Measurements from ENCODE around the gene AMIGO2.
A peak's percentile ranks its signal among the peaks of the same experiment; 100 is the strongest.
"Not testable (repeated sequence)": the region's sequence is repeated elsewhere in the genome, so short reads cannot be mapped to it uniquely, and the experiment has no call there.

Gene AMIGO2

DNA sequence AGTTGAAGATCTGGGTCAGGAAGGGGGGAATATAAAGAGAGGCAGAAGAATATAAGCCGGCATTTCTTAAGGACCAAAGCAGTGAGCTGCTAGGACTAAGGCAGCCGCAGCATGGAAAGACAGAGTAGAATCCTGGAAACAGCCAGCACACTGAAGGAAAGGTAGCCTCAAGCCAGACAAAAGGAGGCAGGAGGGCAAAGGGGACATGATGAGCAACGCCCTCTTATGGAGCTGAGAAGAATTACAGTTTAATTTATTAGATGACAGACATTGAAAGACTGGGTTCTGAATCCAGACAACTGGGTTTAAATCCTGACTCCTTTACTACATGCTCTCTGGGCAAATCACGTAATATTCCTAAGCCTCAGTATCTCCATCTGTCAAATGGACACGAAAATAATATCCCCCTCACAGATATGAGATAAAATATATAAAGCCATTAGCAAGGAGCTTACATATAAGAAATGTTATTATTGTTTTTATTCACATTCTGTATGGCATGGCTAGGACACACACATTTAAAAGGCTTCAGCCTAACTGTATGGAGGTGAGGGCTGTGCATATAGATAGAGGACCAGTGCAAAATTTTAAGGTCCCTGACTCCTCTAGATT, 8.4 kb downstream of the AMIGO2 start:
- no peak for DNase-seq

DNA sequence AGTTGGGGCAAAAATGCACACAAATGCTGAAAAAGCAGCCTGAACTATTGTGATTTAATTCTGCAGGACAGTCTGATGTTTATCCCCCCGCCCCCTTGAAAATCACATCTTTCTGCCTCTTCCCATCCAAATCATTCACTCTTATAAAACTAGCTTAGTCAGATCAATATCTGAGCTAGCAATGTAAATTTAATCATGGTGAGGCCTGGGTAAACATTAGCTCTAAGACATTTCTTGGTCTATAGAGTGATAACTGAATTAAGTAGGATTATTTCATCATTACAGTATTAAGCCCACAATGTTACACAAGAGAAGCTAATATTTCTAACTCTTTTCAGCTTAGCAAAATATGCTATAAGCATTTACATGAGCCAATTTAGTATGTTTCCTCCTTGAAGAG, 9.4 kb downstream of the AMIGO2 start:
- DNase-seq, result no peak

DNA sequence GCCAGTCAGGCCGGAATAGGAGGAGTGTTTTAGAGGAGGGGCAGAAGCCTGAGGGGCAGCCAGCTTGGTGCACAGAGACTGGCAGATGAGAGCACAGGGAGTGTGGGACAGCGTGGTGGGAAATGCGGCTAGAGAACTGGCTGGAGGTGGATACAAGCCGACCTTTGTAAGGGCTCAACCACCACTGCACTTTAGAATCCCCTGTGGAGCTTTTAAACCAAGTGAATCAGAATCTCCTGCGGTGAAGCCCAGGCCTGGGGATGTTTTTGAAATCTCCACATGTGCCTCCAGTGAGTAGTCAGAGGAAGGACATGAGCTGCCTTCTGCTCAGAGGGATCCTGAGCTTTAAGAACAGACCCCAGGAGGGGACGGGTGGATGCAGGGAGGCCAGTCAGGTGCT, 11.2 kb downstream of the AMIGO2 start:
- no peak for DNase-seq

DNA sequence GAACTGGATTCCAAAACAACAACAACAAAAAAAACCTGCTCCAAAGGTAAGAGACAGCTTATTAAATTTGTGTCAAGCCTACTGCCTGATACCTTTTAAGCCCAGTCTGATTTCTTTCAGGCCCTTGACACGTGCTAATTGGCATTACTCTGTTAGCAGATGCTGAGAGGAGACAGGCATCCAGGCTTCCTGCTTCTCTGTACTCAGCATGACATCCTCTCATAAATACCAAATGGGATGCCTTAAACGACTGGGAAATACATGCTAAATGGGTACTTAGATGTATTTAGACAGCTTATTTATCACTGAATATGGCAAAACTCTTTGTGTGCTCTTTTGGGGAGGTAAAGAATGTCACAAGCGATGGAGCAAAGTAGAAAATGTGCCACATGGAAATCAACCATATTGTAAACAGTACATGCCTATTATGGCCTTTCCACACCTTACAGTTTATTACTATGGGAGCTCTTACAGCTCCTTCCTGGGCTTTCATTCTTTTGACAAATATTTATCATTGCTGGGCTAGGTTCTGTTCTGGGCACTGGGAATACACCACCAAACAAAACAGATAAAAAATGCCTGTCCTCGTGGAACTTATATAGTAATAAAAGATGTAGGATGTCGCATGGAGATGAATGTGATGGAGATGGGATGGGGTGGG, 11.9 kb downstream of the AMIGO2 start:
- DNase-seq, result no peak

DNA sequence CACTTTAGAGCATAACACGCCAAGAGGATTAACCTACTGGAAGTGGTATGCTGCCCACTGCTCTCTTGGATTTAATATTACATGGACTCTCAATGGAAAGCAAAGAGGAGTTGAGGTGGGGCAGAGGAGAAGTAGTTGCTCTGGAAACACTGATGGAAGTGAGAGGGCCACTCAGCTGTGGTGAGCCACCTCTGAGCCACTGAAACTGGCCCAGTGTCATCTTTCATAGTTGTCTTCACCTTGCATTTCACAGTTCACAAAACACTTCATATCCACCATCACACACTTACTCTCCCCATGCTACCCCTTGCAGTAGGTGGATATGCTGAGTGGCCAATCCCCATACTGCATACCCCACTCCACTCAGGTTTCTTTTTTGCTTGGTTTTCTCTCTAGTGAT, 12.6 kb downstream of the AMIGO2 start:
- DNase-seq, result no peak

DNA sequence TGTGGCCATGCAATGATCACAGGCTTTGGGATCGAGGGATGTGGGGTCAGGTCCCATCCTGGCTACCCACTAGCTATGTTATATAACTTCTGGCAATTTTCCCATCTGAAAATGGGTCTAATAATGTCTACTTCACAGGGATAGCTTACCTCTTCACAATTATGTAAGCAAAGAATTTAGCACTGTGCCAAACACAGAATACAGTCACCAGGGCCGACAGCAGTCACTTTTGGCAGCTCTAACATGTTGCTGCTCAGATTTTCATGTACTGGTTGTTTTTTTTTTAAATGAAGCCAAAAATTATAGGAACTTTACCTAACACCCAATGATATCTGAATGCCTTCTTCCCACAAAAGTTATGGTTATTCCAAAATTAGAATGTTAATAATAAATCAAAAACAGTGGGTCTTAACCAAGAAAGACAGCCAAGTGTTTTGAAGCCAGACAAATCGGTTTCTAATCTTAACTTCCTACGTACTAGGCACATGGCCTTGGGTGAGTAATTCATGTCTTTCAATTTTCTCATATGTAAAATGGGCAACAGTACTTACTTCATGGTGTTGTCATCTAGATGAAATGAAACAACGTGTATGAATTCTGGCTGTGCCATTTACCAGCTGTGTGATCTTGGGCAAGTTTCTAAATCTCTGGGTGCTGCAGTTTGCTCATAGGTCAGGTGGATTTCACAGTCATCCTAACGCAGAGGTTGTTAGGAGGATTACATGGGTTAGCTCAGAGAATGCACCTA, 13.3 kb downstream of the AMIGO2 start:
- no peak for DNase-seq

DNA sequence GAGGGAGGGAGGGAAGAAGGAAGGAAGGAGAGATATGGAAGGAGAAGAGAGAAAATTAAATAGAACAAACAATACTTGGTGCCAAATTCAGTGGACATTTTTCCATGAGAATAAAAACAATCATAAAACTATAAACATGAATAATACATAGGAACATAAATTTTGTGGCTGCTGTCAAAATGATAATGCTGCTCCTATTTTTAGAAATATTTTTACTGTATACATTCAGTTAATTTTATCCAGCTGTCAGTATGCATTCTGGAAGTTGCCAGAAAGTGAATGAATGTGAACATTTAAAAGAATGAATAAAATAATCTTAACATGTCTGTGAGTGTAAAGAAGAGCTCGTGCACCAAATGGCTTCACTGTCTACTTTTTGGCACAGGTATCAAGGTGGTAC, 14.2 kb downstream of the AMIGO2 start:
- no peak for DNase-seq

DNA sequence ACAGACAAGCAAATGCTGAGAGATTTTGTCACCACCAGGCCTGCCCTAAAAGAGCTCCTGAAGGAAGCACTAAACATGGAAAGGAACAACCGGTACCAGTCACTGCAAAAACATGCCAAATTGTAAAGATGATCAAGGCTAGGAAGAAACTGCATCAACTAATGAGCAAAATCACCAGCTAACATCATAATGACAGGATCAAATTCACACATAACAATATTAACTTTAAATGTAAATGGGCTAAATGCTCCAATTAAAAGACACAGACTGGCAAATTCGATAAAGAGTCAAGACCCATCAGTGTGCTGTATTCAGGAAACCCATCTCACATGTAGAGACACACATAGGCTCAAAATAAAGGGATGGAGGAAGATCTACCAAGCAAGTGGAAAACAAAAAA, 21.1 kb downstream of the AMIGO2 start:
- DNase-seq, result not testable (repeated sequence)

DNA sequence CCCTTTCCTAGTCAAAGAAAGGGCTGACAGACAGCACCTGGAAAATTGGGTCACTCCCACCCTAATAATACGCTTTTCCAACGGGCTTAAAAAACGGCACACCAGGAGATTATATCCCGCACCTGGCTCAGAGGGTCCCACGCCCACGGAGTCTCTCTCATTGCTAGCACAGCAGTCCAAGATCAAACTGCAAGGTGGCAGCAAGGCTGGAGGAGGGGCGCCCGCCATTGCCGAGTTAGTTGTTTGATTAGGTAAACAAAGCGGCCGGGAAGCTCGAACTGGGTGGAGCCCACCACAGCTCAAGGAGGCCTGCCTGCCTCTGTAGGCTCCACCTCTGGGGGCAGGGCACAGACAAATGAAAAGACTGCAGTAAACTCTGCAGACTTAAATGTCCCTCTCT, 22.8 kb downstream of the AMIGO2 start:
- not testable (repeated sequence) for DNase-seq

DNA sequence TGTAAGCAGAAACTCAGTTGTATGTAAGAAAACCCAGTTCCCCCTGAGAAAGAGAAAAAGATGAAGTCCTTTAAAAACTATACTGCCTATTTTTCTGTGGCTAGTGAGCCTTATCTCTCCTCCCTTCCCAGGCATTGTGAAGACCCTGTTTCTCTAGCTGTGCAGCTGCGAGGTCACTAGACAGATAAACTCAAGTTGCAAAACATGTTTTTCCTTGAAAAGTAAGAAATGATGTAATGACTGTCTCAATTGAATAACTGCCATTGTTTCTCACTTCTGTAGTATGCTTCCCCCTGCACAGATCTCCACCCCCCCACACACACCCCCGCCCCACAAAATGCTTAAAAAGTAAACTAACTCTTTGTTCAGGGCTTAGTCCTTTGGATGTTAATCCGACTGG, 23.9 kb downstream of the AMIGO2 start:
- not testable (repeated sequence) for DNase-seq

DNA sequence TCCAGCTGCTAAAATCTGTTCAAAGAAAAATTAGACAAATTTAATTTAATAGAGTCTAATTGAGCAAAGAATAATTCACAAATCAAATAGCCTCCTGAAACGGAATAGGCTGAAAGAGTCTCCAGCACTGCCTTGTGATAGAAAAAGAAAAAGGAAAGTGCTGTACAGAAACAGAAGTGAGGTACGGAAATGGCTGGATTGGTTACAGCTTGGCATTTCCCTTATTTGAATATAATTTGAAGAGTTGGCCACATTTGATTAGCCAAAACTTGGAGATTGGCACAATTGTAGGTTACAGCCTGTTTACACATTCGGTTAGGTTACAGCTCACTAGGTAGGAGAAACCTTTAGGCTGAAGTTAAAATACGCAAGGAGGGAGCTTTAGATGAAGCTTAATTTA, 25.1 kb downstream of the AMIGO2 start:
- no peak for DNase-seq

DNA sequence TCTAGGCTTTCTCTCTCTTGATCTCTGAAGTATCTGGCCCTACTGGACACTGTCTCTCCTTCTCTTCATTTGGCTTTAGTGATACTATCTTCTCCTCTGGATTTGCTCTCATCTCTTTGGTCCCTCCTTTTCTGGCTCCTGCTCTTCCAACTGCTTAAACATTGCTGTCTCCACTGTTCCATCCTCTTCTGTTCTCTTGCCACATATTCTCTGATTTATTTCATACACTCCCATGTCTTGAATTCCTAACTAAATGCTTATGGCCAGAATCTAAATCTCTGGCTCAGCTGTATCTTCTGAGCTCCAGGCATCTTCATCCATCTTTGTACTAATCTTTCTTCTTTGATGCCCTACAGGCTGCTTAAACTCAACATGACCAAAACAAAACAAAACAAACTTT, 25.8 kb downstream of the AMIGO2 start:
- no peak for DNase-seq

DNA sequence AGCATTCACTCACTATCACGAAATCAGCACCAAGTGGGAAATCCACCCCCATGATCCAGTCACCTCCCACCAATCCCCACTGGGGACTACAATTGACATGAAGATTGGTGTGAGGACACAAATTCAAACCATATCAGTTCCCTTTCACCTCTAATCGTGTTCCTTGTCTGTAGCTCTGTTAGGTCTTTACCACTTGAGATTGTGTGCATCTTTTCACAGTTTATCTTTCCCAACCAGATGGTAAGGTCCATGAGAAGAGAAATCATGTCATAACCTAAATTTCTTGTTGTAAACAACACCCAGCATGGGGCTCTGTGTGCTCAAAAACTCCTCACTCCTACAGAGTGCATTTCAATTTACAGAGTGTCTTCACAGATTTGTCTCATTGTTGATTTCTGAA, 27.5 kb downstream of the AMIGO2 start:
- DNase-seq, result no peak

DNA sequence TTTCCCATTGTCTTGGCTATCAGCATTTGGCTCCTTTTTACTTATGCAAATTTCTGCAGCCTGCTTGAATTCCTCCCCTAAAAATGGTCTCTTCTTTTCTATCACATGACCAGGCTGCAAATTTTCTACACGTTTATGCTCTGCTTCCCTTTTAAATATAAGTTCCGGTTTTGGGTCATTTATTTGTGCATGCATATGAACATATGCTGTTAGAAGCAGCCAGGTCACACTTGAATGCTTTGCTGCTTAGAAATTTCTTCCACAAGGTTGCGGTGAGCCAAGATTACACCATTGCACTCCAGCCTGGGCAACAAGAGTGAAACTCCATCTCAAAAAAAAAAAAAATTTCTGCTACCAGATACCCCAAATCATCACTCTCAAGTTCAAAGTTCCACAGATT, 28.5 kb downstream of the AMIGO2 start:
- not testable (repeated sequence) for DNase-seq

DNA sequence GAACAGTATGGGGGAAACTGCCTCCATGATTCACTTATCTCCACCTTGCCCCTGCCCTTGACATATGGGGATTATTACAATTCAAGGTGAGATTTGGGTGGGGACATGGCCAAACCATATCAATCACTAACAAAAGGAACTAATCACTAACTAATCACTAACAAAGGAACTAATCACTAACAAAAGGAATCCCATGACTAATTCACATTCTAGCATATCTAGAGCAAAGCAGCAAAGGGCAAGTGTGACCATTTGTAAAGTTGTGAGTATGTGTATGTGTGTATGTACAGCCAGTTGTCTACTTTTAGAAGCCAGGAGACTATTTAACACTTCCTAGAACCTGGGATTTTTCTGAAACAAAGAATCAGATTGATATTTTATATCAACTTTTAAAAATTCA, 31.2 kb downstream of the AMIGO2 start:
- no peak for DNase-seq

DNA sequence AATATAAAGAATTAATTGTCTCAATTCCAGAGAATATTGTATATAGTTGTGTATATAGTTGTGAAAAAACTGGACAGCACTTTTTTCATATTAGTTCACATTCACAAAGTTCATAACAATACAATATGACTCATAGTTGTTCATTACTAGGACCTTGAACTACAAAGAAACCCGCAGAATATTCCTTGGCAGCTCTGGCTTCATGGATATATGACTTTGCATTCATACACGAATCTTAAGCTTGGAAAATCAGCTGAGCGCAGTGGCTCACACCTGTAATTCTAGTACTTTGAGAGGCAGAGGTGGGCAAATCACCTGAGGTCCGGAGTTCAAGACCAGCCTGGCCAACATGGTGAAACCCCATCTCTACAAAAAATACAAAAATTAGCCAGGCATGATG, 38.4 kb downstream of the AMIGO2 start:
- no peak for DNase-seq

DNA sequence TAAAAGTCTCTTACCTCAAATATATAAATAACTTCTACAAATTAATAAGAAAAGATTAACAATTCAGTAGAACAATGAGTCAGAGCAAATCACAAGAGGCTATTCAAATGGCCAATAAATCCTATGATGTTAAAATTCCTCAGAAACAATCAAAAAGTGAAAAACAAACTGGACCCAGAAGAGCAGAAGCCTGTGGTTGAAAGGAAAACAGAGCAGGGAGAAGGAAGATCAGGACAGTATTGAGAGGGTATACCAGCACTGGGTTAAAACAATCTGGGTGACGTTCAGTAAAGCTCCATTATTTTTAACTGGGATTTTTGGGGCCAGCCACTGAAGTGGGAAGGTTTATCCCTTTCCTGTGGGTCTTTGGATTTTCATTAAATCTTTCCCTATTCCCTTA, 40.0 kb downstream of the AMIGO2 start:
- no peak for DNase-seq

DNA sequence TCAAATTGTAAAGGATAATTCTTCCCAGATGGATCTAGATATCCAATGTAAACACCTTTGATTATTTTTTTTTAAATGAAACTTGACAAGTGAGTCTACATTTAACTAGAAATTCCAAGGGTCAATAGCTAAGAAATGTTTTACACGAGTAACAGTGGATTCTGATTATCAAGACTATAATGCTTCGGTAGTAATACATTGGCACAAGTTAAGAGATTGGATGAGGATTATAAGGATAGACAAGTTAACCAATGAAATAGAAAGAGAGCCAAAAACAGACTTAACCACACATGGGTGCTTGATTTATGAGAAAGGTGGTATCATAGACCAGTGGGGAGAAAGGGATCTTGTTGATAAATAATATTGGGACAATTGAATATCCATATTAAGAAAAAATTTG, 40.7 kb downstream of the AMIGO2 start:
- no peak for DNase-seq

DNA sequence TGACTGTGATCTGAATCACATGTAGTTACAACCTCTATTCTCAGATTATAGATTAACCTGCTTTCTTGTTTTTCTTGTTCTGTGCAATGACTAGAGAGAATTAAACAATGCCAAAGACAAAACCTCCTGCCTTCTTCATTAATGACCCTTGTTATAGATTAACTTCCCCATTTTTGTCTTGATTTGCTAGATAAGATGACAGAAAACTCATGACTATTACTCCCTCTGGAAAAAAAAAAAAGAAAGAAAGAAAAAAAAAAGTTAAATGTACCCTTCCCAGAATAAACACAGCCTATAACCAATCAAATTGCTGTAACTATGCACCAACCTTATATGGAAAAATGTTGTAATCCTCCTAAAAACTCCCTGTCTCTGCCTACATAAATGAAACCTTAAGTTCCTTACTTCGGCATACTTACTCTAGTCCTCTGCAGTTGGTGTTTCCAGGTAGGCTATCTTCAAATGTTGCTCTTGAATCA, 41.5 kb downstream of the AMIGO2 start:
- DNase-seq, result no peak

DNA sequence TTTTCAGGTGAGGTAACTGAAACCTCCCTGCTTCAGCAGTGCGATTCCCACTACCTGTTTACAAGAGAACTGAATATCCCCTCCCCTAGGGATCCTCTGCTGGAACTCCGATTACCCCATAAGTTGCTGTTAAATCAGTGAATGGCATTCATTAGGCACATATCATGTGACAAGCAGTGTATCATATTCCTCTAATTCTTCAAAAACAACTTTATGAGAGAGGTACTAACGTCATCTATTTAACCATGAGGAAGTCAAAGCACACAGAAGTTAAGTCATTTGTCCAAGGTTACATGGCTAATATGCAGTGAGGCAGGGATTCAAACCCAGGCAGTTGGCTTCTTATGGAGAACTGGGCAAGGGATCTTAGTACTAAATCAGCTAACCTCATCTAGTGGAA, 44.3 kb downstream of the AMIGO2 start:
- peak; percentile 42 for DNase-seq

DNA sequence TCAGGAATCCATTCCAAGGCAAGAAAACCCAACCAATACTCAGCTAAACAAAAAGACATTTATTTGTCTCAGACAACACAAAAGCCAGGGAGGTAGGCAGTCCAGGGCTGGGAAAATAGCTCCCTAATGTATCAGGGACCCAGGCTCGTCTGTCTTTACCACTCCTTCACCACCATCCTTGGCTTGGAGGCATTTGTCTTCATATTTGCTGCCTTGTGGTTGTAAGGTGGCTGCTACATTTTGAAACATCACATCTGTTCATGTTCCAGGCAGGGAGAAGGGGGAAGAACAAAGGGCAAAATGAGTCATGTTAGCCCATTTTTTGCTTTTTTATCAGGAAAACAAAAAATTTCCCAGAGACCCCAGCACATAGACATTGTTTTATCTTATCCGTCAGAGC, 45.1 kb downstream of the AMIGO2 start:
- no peak for DNase-seq

DNA sequence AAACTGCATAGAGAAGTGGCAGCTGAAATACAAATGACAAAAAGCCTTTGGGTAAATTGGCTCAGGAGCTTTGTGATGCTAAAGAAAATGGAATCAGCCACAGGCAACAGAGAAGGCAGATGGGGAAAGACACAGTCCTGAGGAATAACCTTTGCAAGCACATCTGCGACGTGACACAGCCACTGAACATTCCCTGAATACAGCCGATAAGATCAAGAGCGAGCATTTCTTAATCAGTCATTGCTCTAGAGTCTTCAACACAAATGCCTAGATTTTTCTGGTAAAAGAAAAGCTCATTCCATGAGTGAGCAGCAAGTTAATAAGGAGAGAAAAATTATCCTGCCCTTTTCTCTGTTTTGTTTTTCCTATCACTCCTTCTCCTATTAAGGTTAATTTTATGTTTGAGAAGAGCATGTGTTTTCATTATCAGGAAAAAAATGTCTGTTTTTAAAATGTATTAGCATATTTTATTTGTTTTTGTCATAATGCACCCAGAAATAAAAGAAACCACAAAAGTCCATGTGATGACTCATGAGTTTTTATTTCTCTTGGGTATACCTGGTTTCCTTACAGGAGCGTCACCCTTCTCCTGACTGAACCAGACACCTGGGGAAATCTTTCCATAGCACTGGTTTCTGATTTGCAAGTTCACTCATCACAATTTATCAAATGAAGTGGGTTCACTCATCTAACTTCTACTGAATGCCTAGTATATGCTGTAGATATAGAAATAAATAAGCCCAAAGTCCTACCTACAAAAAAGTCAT, 45.8 kb downstream of the AMIGO2 start:
- no peak for DNase-seq

DNA sequence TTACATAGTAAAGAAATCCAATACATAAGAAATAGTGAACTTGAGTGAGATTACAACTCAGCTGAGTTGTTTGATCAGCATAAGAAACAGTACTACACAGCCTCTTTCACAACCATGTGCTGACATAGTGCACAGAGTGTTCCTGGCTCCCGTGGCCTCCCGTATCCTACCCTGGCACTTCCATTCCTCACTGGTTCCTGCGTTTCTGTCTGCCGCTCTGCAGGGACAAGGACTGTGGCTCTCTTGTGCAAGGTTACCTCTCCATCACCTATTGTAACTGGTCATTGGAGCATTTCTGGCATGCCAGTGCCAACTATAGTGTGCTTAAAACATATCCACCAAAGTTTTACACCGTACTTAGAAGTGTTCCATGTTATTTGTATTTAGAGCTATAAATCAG, 46.7 kb downstream of the AMIGO2 start:
- no peak for DNase-seq

DNA sequence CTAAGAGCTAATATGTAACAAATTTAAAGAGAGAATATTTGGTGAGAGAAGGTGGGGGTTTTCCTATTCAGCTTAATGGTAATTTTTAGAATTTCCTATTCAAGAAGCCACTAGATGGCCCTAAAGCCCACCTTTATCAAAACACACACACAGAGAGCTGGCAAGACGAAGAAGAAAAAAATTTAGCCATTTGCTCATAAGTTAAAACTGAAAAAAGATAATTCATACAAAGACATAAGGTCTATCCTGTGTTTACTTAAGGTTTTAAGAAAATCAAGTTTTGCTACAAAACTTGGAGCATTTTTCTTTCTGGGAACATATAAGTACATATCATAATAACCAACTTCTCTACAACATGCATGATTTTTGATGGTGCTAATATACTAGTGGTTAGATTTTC, 47.1 kb downstream of the AMIGO2 start:
- DNase-seq, result peak; percentile 33
